ENCODE data around the gene SUPT4H1.

Gene SUPT4H1

GRCh38 chr17:58338841-58339754, 12.9 kb downstream of the SUPT4H1 start:
- DNase-seq = peak; percentile 94 to 96

GRCh38 chr17:58338454-58338840, 13.6 kb downstream of the SUPT4H1 start:
- DNase-seq = no peak

GRCh38 chr17:58337600-58338453, 14.2 kb downstream of the SUPT4H1 start:
- peak; percentile 95 to 97 for DNase-seq

GRCh38 chr17:58337210-58337599, 14.8 kb downstream of the SUPT4H1 start:
- peak; percentile 46 to 60 for DNase-seq

GRCh38 chr17:58336456-58337209, 15.4 kb downstream of the SUPT4H1 start:
- peak in 1 of 2 experiments; percentile 32 for DNase-seq

- peak; percentile 94 to 97 for DNase-seq
Measured at GRCh38 chr17:58335779-58336455, 16.1 kb downstream of the SUPT4H1 start.

- peak in 1 of 2 experiments; percentile 34 for DNase-seq
Measured at GRCh38 chr17:58335061-58335731, 16.8 kb downstream of the SUPT4H1 start.

GRCh38 chr17:58334661-58335060, 17.3 kb downstream of the SUPT4H1 start:
- no peak for DNase-seq

- no peak for DNase-seq
Measured at GRCh38 chr17:58334256-58334655, 17.7 kb downstream of the SUPT4H1 start.

GRCh38 chr17:58333736-58334207, 18.2 kb downstream of the SUPT4H1 start:
- no peak for DNase-seq

GRCh38 chr17:58332778-58333735, 18.9 kb downstream of the SUPT4H1 start:
- DNase-seq = peak; percentile 66 to 77

- peak; percentile 93 to 96 for DNase-seq
Measured at GRCh38 chr17:58331815-58332777, 19.9 kb downstream of the SUPT4H1 start.

GRCh38 chr17:58330997-58331814, 20.8 kb downstream of the SUPT4H1 start:
- DNase-seq = peak; percentile 67 to 75

- DNase-seq = peak in 1 of 2 experiments; percentile 76
Measured at GRCh38 chr17:58330538-58330996, 21.4 kb downstream of the SUPT4H1 start.

- peak; percentile 99 to 100 for DNase-seq
Measured at GRCh38 chr17:58329810-58330537, 22.0 kb downstream of the SUPT4H1 start.

- DNase-seq = peak in 1 of 2 experiments; percentile 88
Measured at GRCh38 chr17:58329035-58329809, 22.8 kb downstream of the SUPT4H1 start.
